Sigmoid colon (tissue), 4 donors: ENCODE measurements around the gene IMMP2L.
"Not testable (repeated sequence)": the region's sequence is repeated elsewhere in the genome, so short reads cannot be mapped to it uniquely, and the experiment has no call there.

Experiments used
- POLR2A ChIP-seq, 2 donors: fragments of 450-650 bp; IDR thresholded peaks; one replicate each; pipeline ENCODE4 v1.6.1; 2016; ENCODE audit warnings: antibody characterized with exemption in 2 of 2, mild to moderate bottlenecking in 2 of 2, moderate library complexity in 2 of 2
- POLR2AphosphoS5 ChIP-seq, 4 donors: sonication (generic); formaldehyde crosslinking; IDR thresholded peaks; one replicate each; pipeline ENCODE4 v1.6.1; 2017; ENCODE audit warnings: antibody characterized with exemption in 4 of 4
- TF ChIP-seq, protein P1 (sequence below), 4 experiments: fragments of 450-650 bp in 3 of 4; fragments of 200-600 bp in 1 of 4; IDR thresholded peaks; one replicate each; pipeline ENCODE4 v1.5.1; 2016 to 2019; ENCODE audit warnings: antibody characterized with exemption in 4 of 4, mild to moderate bottlenecking in 3 of 4, moderate library complexity in 2 of 4

DNA sequence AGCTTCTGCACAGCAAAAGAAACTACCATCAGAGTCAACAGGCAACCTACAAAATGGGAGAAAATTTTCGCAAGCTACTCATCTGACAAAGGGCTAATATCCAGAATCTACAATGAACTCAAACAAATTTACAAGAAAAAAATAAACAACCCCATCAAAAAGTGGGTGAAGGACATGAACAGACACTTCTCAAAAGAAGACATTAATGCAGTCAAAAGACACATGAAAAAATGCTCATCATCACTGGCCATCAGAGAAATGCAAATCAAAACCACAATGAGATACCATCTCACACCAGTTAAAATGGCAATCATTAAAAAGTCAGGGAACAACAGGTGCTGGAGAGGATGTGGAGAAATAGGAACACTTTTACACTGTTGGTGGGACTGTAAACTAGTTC is 92.4 kb downstream of the IMMP2L start:
- TF ChIP-seq, protein P1, sequence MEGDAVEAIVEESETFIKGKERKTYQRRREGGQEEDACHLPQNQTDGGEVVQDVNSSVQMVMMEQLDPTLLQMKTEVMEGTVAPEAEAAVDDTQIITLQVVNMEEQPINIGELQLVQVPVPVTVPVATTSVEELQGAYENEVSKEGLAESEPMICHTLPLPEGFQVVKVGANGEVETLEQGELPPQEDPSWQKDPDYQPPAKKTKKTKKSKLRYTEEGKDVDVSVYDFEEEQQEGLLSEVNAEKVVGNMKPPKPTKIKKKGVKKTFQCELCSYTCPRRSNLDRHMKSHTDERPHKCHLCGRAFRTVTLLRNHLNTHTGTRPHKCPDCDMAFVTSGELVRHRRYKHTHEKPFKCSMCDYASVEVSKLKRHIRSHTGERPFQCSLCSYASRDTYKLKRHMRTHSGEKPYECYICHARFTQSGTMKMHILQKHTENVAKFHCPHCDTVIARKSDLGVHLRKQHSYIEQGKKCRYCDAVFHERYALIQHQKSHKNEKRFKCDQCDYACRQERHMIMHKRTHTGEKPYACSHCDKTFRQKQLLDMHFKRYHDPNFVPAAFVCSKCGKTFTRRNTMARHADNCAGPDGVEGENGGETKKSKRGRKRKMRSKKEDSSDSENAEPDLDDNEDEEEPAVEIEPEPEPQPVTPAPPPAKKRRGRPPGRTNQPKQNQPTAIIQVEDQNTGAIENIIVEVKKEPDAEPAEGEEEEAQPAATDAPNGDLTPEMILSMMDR (IDR thresholded peaks at IDR 0.05), result not testable (repeated sequence)
- TF ChIP-seq POLR2AphosphoS5, POLR2A (IDR thresholded peaks at IDR 0.05): not testable (repeated sequence)
